Gastroesophageal sphincter (tissue), 4 donors: Measurements from ENCODE around the gene KRTAP6-1. TPM values are rescaled to one million over a fixed set of nuclear protein-coding genes. Genes with fewer than 3 reads are reported as not detected.

ENCODE experiments used
- ATAC-seq: fragments of 150-250 bp; one replicate; pipeline ENCODE4 v1.9.1; 2016; ENCODE audit warnings: mild to moderate bottlenecking, moderate library complexity
- H3K27ac ChIP-seq, 4 donors: fragments of 200-600 bp; sonication (generic) in 3 of 4; 1 replicate in 3 of 4; 2 replicates in 1 of 4; pipeline ENCODE4 v1.5.1; 2016 to 2019
- H3K27me3 ChIP-seq: fragments of 200-600 bp; sonication (generic); one replicate; pipeline ENCODE4 v1.5.1; 2019
- H3K36me3 ChIP-seq, 2 donors: fragments of 200-600 bp; sonication (generic); one replicate each; pipeline ENCODE4 v1.5.1; 2019; ENCODE audit warnings: control low read depth in 1 of 2
- H3K4me1 ChIP-seq, 3 donors: fragments of 200-600 bp; sonication (generic); 1 replicate in 2 of 3; 2 replicates in 1 of 3; pipeline ENCODE4 v1.5.1; 2016 to 2019; ENCODE audit warnings: control low read depth in 2 of 3
- H3K4me3 ChIP-seq, 2 donors: fragments of 200-600 bp; sonication (generic); one replicate each; pipeline ENCODE4 v1.5.1; 2019; ENCODE audit warnings: mild to moderate bottlenecking in 1 of 2, moderate library complexity in 1 of 2
- H3K9me3 ChIP-seq, 3 donors: fragments of 200-600 bp; sonication (generic); one replicate each; pipeline ENCODE4 v1.5.1; 2017 to 2019; ENCODE audit warnings: control low read depth in 2 of 3
- CTCF ChIP-seq, 4 experiments: fragments of 200-600 bp in 2 of 4; fragments of 450-650 bp in 2 of 4; sonication (generic) in 1 of 4; IDR thresholded peaks; one replicate each; pipeline ENCODE4 v1.5.1; 2017 to 2019; ENCODE audit warnings: antibody characterized with exemption in 4 of 4, mild to moderate bottlenecking in 2 of 4, moderate library complexity in 2 of 4
- EP300 ChIP-seq: sonication (generic); formaldehyde crosslinking; IDR thresholded peaks from one replicate; pipeline ENCODE4 v1.6.1; 2017; ENCODE audit warnings: antibody characterized with exemption, mild to moderate bottlenecking
- POLR2A ChIP-seq, 2 donors: fragments of 450-650 bp; IDR thresholded peaks; one replicate each; pipeline ENCODE4 v1.6.1; 2017; ENCODE audit warnings: antibody characterized with exemption in 2 of 2, mild to moderate bottlenecking in 2 of 2, moderate library complexity in 1 of 2
- POLR2AphosphoS5 ChIP-seq: sonication (generic); formaldehyde crosslinking; IDR thresholded peaks from one replicate; pipeline ENCODE4 v1.6.1; 2017; ENCODE audit warnings: antibody characterized with exemption
- WGBS, 2 donors: methylation state at CpG; one replicate each; pipeline ENCODE4 v1.1.5; 2018; ENCODE audit warnings: low coverage in 1 of 2; 5-methylcytosine and 5-hydroxymethylcytosine counted together
- total RNA-seq, 4 donors: library from RNA; depleted of rRNA; stranded (reverse); fragments of >200 nt; gene quantifications; one replicate each; pipeline ENCODE4 v1.1.0, GENCODE V29; 2016

The KRTAP6-1 gene
- total RNA-seq, 4 donors from 2014 or later = not detected

GRCh38 chr21:30620522-30620921 lies 6.8 kb upstream of the KRTAP6-1 start, which contains the start of gene KRTAP20-4:
KRTAP20-4 (plus strand) TSS chr21:30620627.
- Histone ChIP-seq H3K27me3 (no peaks in the 10 kb centered on the region), H3K36me3 (no peaks in the 10 kb centered on the region), H3K9me3 (no peaks in the 10 kb centered on the region), H3K4me3 (no peak within 1 kb of the TSS), H3K27ac (no peak within 1 kb of the TSS), H3K4me1 (no peaks in the 10 kb centered on the region)
- TF ChIP-seq EP300 (no peak), POLR2A (IDR thresholded peaks at IDR 0.05) (no peak), CTCF (IDR thresholded peaks at IDR 0.05) (no peak), POLR2AphosphoS5 (no peak)
- no peak for ATAC-seq
- WGBS, 2 donors = 84 to 90% methylated on average over 3 of the region's 3 CpGs

- TF ChIP-seq POLR2A (IDR thresholded peaks at IDR 0.05) = no peak
- no peak for TF ChIP-seq EP300
- TF ChIP-seq POLR2AphosphoS5 = no peak
- TF ChIP-seq CTCF (IDR thresholded peaks at IDR 0.05) = no peak
- H3K27ac ChIP-seq = no peak overlapping the region
- no peak for ATAC-seq
- H3K4me3 ChIP-seq = no peak overlapping the region
- no peaks in the 10 kb centered on the region for H3K9me3 ChIP-seq
- no peaks in the 10 kb centered on the region for H3K36me3 ChIP-seq
- H3K27me3 ChIP-seq = no peaks in the 10 kb centered on the region
- no peaks in the 10 kb centered on the region for H3K4me1 ChIP-seq
Observed at GRCh38 chr21:30620080-30620479, 6.3 kb upstream of the KRTAP6-1 start.

- no peak for TF ChIP-seq POLR2AphosphoS5
- no peak for TF ChIP-seq CTCF (IDR thresholded peaks at IDR 0.05)
- no peak for TF ChIP-seq POLR2A (IDR thresholded peaks at IDR 0.05)
- no peak for TF ChIP-seq EP300
- ATAC-seq = no peak
- H3K9me3 ChIP-seq = no peaks in the 10 kb centered on the region
- 91 to 100% methylated on average over 2 of the region's 2 CpGs for WGBS, 2 donors
- H3K4me3 ChIP-seq = no peak within 1 kb of the TSS
- no peaks in the 10 kb centered on the region for H3K4me1 ChIP-seq
- H3K36me3 ChIP-seq = no peaks in the 10 kb centered on the region
- H3K27ac ChIP-seq = no peak within 1 kb of the TSS
- no peaks in the 10 kb centered on the region for H3K27me3 ChIP-seq
Observed at GRCh38 chr21:30616125-30616524, 2.4 kb upstream of the KRTAP6-1 start, which contains the start of gene KRTAP20-1. KRTAP20-1 (plus strand) TSS chr21:30616425; CDS start chr21:30616455, 30 bp downstream.

GRCh38 chr21:30615199-30615598 lies 1.5 kb upstream of the KRTAP6-1 start:
- no peak for ATAC-seq
- Histone ChIP-seq H3K9me3 (no peaks in the 10 kb centered on the region), H3K27me3 (no peaks in the 10 kb centered on the region), H3K4me3 (no peak overlapping the region), H3K36me3 (no peaks in the 10 kb centered on the region), H3K27ac (no peak overlapping the region), H3K4me1 (no peaks in the 10 kb centered on the region)
- TF ChIP-seq EP300 (no peak), POLR2A (IDR thresholded peaks at IDR 0.05) (no peak), POLR2AphosphoS5 (no peak), CTCF (IDR thresholded peaks at IDR 0.05) (no peak)

- no peaks in the 10 kb centered on the region for H3K4me1 ChIP-seq
- WGBS, 2 donors = 66 to 71% methylated on average over 2 of the region's 2 CpGs
- H3K27ac ChIP-seq = no peak overlapping the region
- no peaks in the 10 kb centered on the region for H3K36me3 ChIP-seq
- no peak for ATAC-seq
- H3K9me3 ChIP-seq = no peaks in the 10 kb centered on the region
- TF ChIP-seq CTCF (IDR thresholded peaks at IDR 0.05) (no peak), EP300 (no peak)
- no peaks in the 10 kb centered on the region for H3K27me3 ChIP-seq
- H3K4me3 ChIP-seq = no peak overlapping the region
Observed at GRCh38 chr21:30612132-30612531, 1.6 kb downstream of the KRTAP6-1 start.
